Hepatocyte (in vitro differentiated cells): Measurements from ENCODE around the gene PAX5. TPM values are rescaled to one million over a fixed set of nuclear protein-coding genes. Genes with fewer than 3 reads are reported as not detected.

Experiments
- DNase-seq: peaks from one replicate; pipeline ENCODE4 v3.0.0-alpha.2; 2016; ENCODE audit warnings: low spot score
- H2AFZ ChIP-seq: fragments of 200-600 bp; sonication (generic); 2 replicates; pipeline ENCODE4 v1.6.0; 2016; ENCODE audit warnings: antibody characterized with exemption, mild to moderate bottlenecking
- H3K27ac ChIP-seq: fragments of 200-600 bp; sonication (generic); 2 replicates; pipeline ENCODE4 v1.5.1; 2016; ENCODE audit warnings: mild to moderate bottlenecking
- H3K27me3 ChIP-seq: fragments of 200-600 bp; sonication (generic); 2 replicates; pipeline ENCODE4 v1.6.1; 2016
- H3K36me3 ChIP-seq: fragments of 200-600 bp; sonication (generic); replicated peaks from 2 replicates; pipeline ENCODE4 v1.5.1; 2016; ENCODE audit warnings: low read depth; ENCODE audit not compliant: insufficient read depth
- H3K4me1 ChIP-seq: fragments of 200-600 bp; sonication (generic); 2 replicates; pipeline ENCODE4 v1.5.1; 2016; ENCODE audit warnings: mild to moderate bottlenecking, moderate library complexity; ENCODE audit not compliant: insufficient read depth
- H3K4me2 ChIP-seq: fragments of 200-600 bp; sonication (generic); 2 replicates; pipeline ENCODE4 v1.6.0; 2016
- H3K4me3 ChIP-seq: fragments of 200-600 bp; sonication (generic); 2 replicates; pipeline ENCODE4 v1.5.1; 2016; ENCODE audit warnings: mild to moderate bottlenecking
- H3K79me2 ChIP-seq: fragments of 200-600 bp; sonication (generic); 2 replicates; pipeline ENCODE4 v1.6.0; 2017; ENCODE audit warnings: mild to moderate bottlenecking
- H3K9me2 ChIP-seq: fragments of 200-600 bp; sonication (generic); replicated peaks from 2 replicates; pipeline ENCODE4 v1.6.0; 2017; ENCODE audit warnings: mild to moderate bottlenecking; ENCODE audit not compliant: insufficient read depth
- H3K9me3 ChIP-seq: fragments of 200-600 bp; sonication (generic); 2 replicates; pipeline ENCODE4 v1.5.1; 2016; ENCODE audit warnings: low read depth, mild to moderate bottlenecking
- H4K20me1 ChIP-seq: fragments of 200-600 bp; sonication (generic); 2 replicates; pipeline ENCODE4 v1.6.0; 2016; ENCODE audit warnings: mild to moderate bottlenecking; ENCODE audit not compliant: insufficient read depth, poor library complexity, severe bottlenecking
- EZH2 ChIP-seq: fragments of 200-600 bp; sonication (generic); IDR thresholded peaks from 2 replicates; pipeline ENCODE4 v1.6.1; 2016; ENCODE audit warnings: antibody characterized with exemption, mild to moderate bottlenecking, borderline replicate concordance
- EZH2phosphoT487 ChIP-seq: fragments of 200-600 bp; sonication (generic); IDR thresholded peaks from one replicate; pipeline ENCODE4 v1.6.1; 2018; ENCODE audit warnings: antibody characterized with exemption, mild to moderate bottlenecking, low read depth, moderate library complexity; ENCODE audit not compliant: unreplicated experiment, severe bottlenecking
- WGBS: methylation state at CpG from one replicate; pipeline ENCODE4 v1.1.6; 2016; ENCODE audit warnings: low lambda C conversion rate; ENCODE audit errors: missing lambda C conversion rate; 5-methylcytosine and 5-hydroxymethylcytosine counted together
- polyA plus RNA-seq: library from polyadenylated mRNA; unstranded; fragments of >200 nt; fragmentation: Nextera tagmentation; extraction: Ambion mirVana; gene quantifications from 2 replicates; pipeline ENCODE4 v1.2.1, GENCODE V29; 2016
- total RNA-seq: library from RNA; depleted of rRNA; stranded (reverse); fragments of >200 nt; gene quantifications from 2 replicates; pipeline ENCODE4 v1.2.3, GENCODE V29; 2014
- TF ChIP-seq, protein P1 (sequence below): fragments of 200-600 bp; sonication (generic); IDR thresholded peaks from 2 replicates; pipeline ENCODE4 v1.5.1; 2016; ENCODE audit warnings: antibody characterized with exemption, mild to moderate bottlenecking; ENCODE audit not compliant: poor library complexity

The PAX5 gene
- total and polyA plus RNA-seq, 2 experiments from 2014 or later: not detected

- H3K4me3 ChIP-seq: no peak overlapping the region
- no peaks in the 10 kb centered on the region for H3K9me3 ChIP-seq
- H3K36me3 ChIP-seq: no peaks in the 10 kb centered on the region
- no peak overlapping the region for H2AFZ ChIP-seq
- H3K9me2 ChIP-seq: no peaks in the 10 kb centered on the region
- no peak overlapping the region for H3K27ac ChIP-seq
- DNase-seq: no peak
- no peak overlapping the region for H3K4me2 ChIP-seq
- H3K79me2 ChIP-seq: no peaks in the 10 kb centered on the region
- no peaks in the 10 kb centered on the region for H3K27me3 ChIP-seq
- no peaks in the 10 kb centered on the region for H3K4me1 ChIP-seq
- TF ChIP-seq, protein P1, sequence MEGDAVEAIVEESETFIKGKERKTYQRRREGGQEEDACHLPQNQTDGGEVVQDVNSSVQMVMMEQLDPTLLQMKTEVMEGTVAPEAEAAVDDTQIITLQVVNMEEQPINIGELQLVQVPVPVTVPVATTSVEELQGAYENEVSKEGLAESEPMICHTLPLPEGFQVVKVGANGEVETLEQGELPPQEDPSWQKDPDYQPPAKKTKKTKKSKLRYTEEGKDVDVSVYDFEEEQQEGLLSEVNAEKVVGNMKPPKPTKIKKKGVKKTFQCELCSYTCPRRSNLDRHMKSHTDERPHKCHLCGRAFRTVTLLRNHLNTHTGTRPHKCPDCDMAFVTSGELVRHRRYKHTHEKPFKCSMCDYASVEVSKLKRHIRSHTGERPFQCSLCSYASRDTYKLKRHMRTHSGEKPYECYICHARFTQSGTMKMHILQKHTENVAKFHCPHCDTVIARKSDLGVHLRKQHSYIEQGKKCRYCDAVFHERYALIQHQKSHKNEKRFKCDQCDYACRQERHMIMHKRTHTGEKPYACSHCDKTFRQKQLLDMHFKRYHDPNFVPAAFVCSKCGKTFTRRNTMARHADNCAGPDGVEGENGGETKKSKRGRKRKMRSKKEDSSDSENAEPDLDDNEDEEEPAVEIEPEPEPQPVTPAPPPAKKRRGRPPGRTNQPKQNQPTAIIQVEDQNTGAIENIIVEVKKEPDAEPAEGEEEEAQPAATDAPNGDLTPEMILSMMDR: no peak
- 75% methylated on average over 11 of the region's 11 CpGs for WGBS
- no peaks in the 10 kb centered on the region for H4K20me1 ChIP-seq
Observed at GRCh38 chr9:36969216-36969771, 64.8 kb downstream of the PAX5 start.

- no peaks in the 10 kb centered on the region for H3K79me2 ChIP-seq
- no peak overlapping the region for H3K4me2 ChIP-seq
- H3K9me2 ChIP-seq: no peaks in the 10 kb centered on the region
- no peaks in the 10 kb centered on the region for H3K9me3 ChIP-seq
- H4K20me1 ChIP-seq: no peaks in the 10 kb centered on the region
- H3K4me1 ChIP-seq: no peaks in the 10 kb centered on the region
- no peaks in the 10 kb centered on the region for H3K36me3 ChIP-seq
- WGBS: 76% methylated on average over 6 of the region's 7 CpGs
- H2AFZ ChIP-seq: no peak overlapping the region
- no peak overlapping the region for H3K27ac ChIP-seq
- H3K27me3 ChIP-seq: no peaks in the 10 kb centered on the region
- no peak for DNase-seq
- TF ChIP-seq, protein P1: no peak
- TF ChIP-seq EZH2phosphoT487: no peak
- TF ChIP-seq EZH2: no peak
- no peak overlapping the region for H3K4me3 ChIP-seq
Observed at GRCh38 chr9:36968574-36969215, 65.4 kb downstream of the PAX5 start.

DNA sequence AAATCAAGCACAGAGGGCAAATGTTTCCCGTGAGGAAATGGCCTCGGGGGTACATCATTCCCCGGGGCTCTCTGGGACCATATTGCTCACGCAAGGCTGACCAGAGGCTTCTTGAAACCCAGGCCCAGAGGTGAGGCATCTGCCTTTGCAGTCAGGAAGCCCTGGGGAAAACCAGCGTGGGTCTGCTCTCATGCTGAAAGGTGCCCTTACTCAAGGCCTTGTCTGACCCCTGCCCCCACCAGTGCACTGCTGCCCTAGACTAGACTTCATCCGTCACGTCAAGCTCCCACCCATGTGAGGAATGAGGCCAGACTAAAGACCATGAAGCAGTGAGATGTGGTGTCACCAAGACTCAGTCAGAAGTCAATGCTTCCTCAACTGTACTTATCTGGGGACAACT, 66.1 kb downstream of the PAX5 start:
- no peaks in the 10 kb centered on the region for H3K9me2 ChIP-seq
- H4K20me1 ChIP-seq: no peaks in the 10 kb centered on the region
- H3K27me3 ChIP-seq: no peaks in the 10 kb centered on the region
- no peak overlapping the region for H2AFZ ChIP-seq
- DNase-seq: no peak
- H3K9me3 ChIP-seq: no peaks in the 10 kb centered on the region
- no peaks in the 10 kb centered on the region for H3K4me1 ChIP-seq
- TF ChIP-seq EZH2phosphoT487: no peak
- no peak for TF ChIP-seq EZH2
- TF ChIP-seq, protein P1: no peak
- no peak overlapping the region for H3K4me3 ChIP-seq
- WGBS: 75% methylated on average over 7 of the region's 7 CpGs
- no peak overlapping the region for H3K27ac ChIP-seq
- H3K36me3 ChIP-seq: no peaks in the 10 kb centered on the region
- no peaks in the 10 kb centered on the region for H3K79me2 ChIP-seq
- no peak overlapping the region for H3K4me2 ChIP-seq
